Measurements from ENCODE around the gene LMAN1L. TPM values are rescaled to one million over a fixed set of nuclear protein-coding genes. Genes with fewer than 3 reads are reported as not detected.

Gene LMAN1L
- total and polyA plus RNA-seq, 9 donors = not detected

- Histone ChIP-seq H3K4me1 (ENCODE audit: insufficient read depth) (peaks cover 27% of the 10 kb centered on the region), H3K4me3 (no peak overlapping the region), H3K27ac (no peak overlapping the region), H3K36me3 (no peaks in the 10 kb centered on the region), H3K9me3 (no peaks in the 10 kb centered on the region), H3K27me3 (no peaks in the 10 kb centered on the region)
- WGBS, 3 donors = 65 to 68% (median 66%) methylated on average over 13 of the region's 13 CpGs
- no peak for DNase-seq
- intact Hi-C loops (cut with DNase I) = loop anchor here in 1 of 4 donors (10.0 kb wide), 1 partner anchor 417 kb away; the partner anchor contains the start of gene C15orf39
- no peak for TF ChIP-seq CTCF (IDR thresholded peaks at IDR 0.05)
- no peak for TF ChIP-seq EP300 (IDR thresholded peaks at IDR 0.05)
- no peak for TF ChIP-seq POLR2A (IDR thresholded peaks at IDR 0.05)
Measured at GRCh38 chr15:74787251-74788041, 25.2 kb upstream of the LMAN1L start.

GRCh38 chr15:74788042-74788682, 24.5 kb upstream of the LMAN1L start:
- peaks cover 24% of the 10 kb centered on the region for H3K4me1 ChIP-seq (ENCODE audit: insufficient read depth)
- no peak overlapping the region for H3K4me3 ChIP-seq
- DNase-seq = no peak
- intact Hi-C loops (cut with DNase I) = loop anchor here in 1 of 4 donors (10.0 kb wide), 1 partner anchor 417 kb away; the partner anchor contains the start of gene C15orf39
- TF ChIP-seq EP300 (IDR thresholded peaks at IDR 0.05) (no peak), POLR2A (IDR thresholded peaks at IDR 0.05) (no peak), CTCF (IDR thresholded peaks at IDR 0.05) (no peak)
- no peaks in the 10 kb centered on the region for H3K27me3 ChIP-seq
- no peak overlapping the region for H3K27ac ChIP-seq
- no peaks in the 10 kb centered on the region for H3K36me3 ChIP-seq
- no peaks in the 10 kb centered on the region for H3K9me3 ChIP-seq
- 59 to 67% (median 66%) methylated on average over 7 of the region's 7 CpGs for WGBS, 3 donors

GRCh38 chr15:74788683-74789151, 23.9 kb upstream of the LMAN1L start:
- Histone ChIP-seq H3K27ac (no peak overlapping the region), H3K36me3 (no peaks in the 10 kb centered on the region), H3K4me3 (no peak overlapping the region), H3K27me3 (no peaks in the 10 kb centered on the region), H3K9me3 (no peaks in the 10 kb centered on the region), H3K4me1 (ENCODE audit: insufficient read depth) (peaks cover 20% of the 10 kb centered on the region)
- WGBS, 3 donors = 81 to 89% (median 85%) methylated on average over 9 of the region's 9 CpGs
- DNase-seq = no peak
- intact Hi-C loops (cut with DNase I) = loop anchor here in 1 of 4 donors (10.0 kb wide), 1 partner anchor 416 kb away; the partner anchor contains the start of gene C15orf39
- no peak for TF ChIP-seq POLR2A (IDR thresholded peaks at IDR 0.05)
- TF ChIP-seq CTCF (IDR thresholded peaks at IDR 0.05) = no peak
- no peak for TF ChIP-seq EP300 (IDR thresholded peaks at IDR 0.05)

- peaks cover 17% of the 10 kb centered on the region for H3K4me1 ChIP-seq (ENCODE audit: insufficient read depth)
- H3K9me3 ChIP-seq = no peaks in the 10 kb centered on the region
- no peak for DNase-seq
- no peaks in the 10 kb centered on the region for H3K36me3 ChIP-seq
- peak overlapping the region in 1 of 2 donors; percentile 67 for H3K27ac ChIP-seq
- H3K4me3 ChIP-seq = no peak overlapping the region
- H3K27me3 ChIP-seq = no peaks in the 10 kb centered on the region
- WGBS, 3 donors = 74 to 84% (median 79%) methylated on average over 14 of the region's 14 CpGs
- TF ChIP-seq POLR2A (IDR thresholded peaks at IDR 0.05) (no peak), CTCF (IDR thresholded peaks at IDR 0.05) (no peak), EP300 (IDR thresholded peaks at IDR 0.05) (no peak)
- intact Hi-C loops (cut with DNase I) = loop anchor here in 1 of 4 donors (10.0 kb wide), 1 partner anchor 416 kb away; the partner anchor contains the start of gene C15orf39
Measured at GRCh38 chr15:74789171-74789631, 23.4 kb upstream of the LMAN1L start.

Data from ovary (tissue), 9 donors.